Measurements from ENCODE around the gene HRH4. TPM values are rescaled to one million over a fixed set of nuclear protein-coding genes. Genes with fewer than 3 reads are reported as not detected.

HRH4 gene
- total RNA-seq, 1 donor from 2014 or later = 0.15 TPM

DNA sequence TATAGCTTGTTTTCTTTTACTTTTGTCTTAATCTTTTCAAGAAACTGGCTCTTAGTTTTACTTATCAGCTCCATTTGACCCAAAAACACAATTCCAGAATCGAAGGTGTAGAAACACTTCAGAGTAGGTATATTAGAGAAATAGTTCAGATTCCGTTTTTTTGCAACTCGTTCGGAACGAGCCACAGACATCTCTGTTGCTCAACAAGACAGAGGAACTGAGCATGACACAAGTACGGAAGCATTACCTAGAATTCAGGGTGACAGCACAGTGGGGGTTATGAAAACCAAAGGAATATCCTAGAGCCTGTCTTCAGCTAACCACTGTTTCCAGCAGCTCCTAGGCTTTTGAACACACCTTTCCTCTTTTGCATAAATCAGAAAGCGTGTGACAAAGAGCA lies 5.0 kb downstream of the HRH4 start:
- DNase-seq (ENCODE audit: low spot score) (no peak), ATAC-seq (no peak)

DNA sequence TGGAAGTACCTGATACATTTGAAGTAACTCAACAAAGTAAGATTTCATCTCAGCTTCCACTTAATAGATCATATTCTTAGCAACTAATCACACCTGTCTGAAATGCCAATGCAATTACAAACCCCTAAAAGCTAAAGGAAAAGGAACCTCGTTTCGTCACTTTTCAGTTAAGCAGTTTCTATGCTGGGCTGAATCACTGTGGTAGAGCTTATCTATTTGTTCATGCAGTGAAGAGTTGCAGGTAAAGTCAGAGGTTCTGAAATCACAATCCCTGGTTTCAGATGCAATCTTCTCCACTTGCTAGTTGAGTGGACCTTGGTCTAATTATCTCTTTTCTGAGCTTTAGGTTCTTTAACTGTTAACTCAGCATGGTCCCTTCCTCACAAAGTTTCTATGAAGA lies 6.3 kb downstream of the HRH4 start:
- ATAC-seq (no peak), DNase-seq (ENCODE audit: low spot score) (no peak)

DNA sequence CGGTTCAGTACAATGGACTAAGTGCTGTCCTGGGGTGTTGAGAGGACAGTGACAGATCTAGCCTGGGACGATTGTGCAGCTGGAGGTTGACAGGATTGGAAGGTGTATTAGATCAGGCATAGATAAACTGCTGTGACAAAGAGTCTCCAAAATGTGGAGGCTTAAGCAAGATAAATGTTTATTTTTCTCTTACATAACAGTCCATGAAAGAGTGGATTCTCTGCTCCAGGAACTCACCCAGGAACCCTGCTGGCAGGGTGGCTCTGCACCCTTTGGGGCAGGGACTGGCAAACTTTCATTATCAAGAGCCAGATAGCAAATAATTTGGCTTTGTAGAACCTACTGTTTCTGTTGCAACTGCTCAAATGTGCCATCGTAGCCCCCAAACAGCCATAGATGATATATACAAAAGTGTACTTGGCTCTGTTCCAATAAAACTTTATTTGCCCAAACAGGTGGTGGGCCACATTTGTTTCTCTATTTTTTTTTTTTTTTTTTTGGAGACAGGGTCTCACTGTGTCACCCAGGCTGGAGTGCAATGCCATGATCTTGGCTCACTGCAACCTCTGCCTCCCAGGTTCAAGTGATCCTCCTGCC lies 9.7 kb downstream of the HRH4 start:
- DNase-seq (ENCODE audit: low spot score) = peak; percentile 77
- ATAC-seq = peak; percentile 97

DNA sequence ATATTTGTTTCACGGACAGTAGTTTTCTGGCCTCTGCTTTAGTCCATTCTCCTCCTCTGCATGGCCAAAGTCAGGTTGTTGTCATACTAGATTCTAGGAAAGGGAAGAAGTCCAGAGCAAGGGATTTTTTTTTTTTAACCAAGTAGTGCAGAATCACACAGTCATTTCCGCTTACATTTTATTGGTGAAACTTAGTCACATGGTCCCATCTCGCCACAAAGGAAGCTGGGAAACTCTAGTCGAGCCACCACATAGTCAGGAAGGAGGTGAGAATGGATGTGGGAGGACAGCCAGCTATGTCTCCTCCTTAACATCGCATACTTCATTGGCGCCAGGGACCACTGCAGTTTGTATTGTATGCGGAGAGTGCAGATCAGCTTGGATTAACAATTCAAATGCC lies 10.4 kb downstream of the HRH4 start:
- ATAC-seq (no peak), DNase-seq (ENCODE audit: low spot score) (no peak)

DNA sequence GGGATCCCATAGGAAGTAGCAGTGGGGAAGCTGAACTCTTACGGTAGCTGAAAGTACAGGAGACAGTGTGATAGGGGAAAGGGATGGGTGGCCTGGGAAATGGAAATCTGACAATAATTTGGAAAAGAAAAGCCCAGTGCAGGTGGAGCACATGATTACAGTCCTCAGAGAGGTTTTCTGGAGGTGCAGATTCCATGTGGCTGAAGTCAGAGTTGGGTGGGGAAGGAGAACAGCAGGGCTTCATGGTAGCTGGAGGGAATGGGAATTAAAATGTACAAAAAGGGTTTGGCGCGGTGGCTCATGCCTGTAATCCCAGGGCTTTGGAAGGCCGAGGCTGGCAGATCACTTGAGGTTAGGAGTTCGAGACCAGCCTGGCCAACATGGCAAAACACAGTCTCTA lies 12.2 kb downstream of the HRH4 start:
- ATAC-seq (no peak), DNase-seq (ENCODE audit: low spot score) (no peak)

DNA sequence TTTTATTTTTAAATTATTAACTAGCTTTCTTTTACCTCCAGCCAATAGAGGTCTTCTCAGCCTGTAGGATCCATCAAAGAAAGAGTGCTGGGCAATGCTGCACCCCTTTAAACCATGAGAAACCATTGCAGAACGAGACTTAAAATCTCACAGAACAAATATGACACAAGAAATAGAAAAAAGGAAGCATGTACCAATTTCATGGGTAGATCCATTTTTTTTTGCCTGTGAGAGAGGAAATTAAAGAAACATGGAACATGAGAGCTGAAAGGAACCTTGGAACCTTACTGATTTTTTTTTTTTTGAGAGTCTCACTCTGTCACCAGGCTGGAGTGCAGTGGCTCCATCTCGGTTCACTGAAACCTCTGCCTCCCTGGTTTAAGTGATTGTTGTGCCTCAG lies 14.0 kb downstream of the HRH4 start:
- no peak for ATAC-seq
- DNase-seq (ENCODE audit: low spot score) = no peak

DNA sequence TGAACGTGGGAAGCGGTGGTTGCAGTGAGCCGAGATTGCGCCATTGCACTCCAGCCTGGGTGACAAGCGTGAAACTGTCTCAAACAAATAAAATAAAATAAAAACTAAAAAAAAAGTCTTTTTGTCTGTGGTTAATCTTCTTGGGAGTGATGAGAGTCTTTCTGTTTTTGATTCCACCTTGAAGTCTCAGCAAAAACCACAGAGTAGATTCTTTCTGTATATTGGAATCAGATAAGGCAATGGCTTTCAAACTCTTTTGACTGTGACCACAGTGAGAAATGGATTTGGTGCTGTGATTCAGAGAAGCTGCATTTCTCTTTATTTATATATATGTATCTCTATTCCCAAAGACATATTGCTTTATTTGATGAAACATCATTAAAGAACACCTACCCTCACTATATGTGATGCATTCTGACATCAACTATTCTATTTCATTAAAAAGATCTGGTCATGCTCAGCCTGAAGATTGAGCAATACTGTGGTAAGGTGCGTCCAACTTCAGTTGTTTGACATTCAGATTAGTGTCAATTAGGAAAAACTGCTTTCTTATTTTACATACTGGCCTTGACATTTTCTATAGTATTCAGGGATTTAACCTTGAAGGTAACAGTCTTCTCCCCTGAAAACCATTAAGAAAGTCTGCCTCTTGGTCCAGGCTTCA lies 15.6 kb downstream of the HRH4 start:
- DNase-seq (ENCODE audit: low spot score) (no peak), ATAC-seq (no peak)

DNA sequence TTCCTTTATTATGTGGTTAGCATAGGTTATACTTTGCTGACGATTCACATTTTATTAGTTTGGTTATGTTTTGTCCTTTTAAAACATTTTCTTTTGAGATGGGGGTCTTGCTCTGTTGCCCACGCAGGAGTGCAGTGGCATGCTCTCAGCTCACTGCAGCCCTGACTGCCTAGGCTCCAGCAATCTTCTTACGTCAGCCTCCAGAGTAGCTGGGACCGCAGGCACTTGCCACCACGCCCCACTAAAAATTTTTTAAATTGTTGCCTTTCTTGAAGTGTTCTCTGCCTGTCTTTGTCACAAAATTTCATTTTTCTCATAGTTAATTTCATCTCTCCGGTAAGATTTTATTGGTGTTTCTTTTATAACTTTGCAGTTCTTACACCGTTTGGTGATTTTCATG lies 18.9 kb downstream of the HRH4 start:
- no peak for DNase-seq (ENCODE audit: low spot score)
- ATAC-seq = no peak

DNA sequence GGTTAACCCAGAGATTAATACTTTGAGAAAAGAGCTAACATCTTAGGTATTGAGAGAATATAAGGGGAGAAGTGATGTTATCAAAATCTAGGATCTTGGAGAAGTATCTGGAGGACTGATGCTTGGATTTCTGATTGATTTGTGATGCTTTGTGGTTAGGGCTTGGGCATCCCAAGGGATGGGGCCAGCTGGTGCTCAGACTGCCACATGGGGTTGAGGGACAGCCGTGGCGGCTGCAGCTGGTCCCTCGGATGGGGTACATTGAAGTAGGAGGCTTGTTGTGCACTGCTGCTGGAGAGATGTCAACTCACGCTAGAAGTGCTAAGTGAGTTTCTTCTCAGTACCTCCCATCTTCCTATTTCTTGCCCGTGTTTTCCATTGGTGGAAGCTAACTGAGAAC lies 22.4 kb downstream of the HRH4 start:
- ATAC-seq (no peak), DNase-seq (ENCODE audit: low spot score) (no peak)

DNA sequence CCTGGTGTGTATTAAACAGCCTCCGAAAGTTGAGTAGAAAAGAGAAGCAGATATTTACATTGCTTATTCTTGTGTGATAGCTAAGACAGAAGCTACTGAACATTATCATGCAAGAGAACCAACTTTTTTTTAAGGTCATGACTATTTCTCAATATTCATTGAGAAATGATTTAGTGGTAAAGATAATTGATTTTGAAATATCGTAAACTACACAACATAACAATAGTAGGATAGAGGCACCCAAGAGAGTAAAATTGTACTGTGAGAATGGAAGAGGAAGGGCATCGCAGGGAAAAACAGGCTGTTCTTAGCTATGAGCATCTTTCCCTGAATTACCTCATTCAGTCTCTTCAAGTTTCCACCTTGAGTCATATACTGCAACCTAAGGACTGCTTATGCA lies 25.2 kb downstream of the HRH4 start:
- ATAC-seq (no peak), DNase-seq (ENCODE audit: low spot score) (no peak)

DNA sequence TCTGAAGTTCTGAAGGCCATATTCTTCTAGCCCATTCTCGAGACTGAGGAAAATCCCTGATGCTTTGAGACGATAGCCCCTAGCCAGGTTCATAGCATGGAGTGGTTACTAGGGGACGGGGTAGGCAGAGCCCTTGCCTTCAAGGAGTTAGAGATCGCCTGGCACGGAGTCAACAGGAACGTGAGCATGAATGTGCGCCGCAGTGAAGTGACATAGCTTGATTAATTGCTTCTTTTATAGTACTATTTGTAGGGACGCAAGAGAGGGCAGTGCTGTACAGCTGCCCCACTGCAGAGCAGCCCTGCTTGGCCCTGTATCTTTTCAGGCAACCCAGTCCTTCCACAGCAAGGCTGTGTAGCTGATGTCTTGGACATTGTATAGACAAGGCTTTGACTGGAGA lies 26.2 kb downstream of the HRH4 start:
- ATAC-seq (no peak), DNase-seq (ENCODE audit: low spot score) (no peak)

DNA sequence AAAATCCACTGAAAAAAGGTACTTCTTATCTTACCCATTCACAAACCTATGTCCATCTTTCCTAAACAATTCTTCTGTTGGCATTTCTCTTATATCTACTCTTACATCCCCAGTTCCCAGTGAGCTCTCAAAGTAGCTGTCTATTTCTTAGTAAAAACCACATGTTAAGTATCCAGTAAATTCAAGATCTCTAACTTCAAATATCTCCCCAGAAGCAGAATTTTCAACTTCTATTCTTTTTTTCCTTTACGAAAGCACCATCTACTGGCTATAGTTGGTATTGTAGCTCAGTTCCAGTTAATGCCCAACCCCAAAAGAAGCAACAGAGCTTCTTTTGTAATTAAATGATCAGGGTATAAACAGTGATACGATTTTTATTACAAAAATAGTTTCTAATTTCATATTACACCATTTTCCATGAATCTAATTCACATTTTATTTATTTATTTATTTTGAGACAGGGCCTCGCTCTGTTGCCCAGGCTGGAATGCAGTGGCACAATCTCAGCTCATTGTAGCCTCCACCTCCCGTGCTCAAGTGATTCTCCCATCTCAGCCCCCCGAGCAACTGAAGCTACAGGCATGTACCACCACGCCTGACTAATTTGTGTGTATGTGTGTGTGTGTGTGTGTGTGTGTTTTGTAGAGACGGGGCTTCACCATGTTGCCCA lies 28.5 kb downstream of the HRH4 start:
- DNase-seq (ENCODE audit: low spot score) (no peak), ATAC-seq (peak; percentile 75)

DNA sequence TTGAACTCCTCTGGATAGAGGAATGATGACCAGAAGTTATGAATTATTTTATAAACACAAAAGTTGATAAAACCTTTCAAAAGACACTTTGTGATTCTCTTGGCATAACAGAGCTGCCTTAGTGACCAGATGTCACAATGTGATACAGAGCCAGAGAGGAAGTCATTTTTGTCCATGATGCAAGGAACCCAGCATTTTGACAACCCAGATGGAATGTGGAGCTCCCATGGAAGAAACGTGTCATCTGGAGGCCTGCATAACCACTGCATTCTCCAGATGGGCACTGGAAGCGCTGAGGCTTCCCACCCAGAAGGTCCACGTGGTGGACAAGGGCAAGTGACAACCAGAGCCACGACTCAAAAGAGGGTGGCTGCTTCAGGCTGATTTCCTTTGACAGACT lies 30.1 kb downstream of the HRH4 start:
- DNase-seq (ENCODE audit: low spot score) (no peak), ATAC-seq (no peak)

DNA sequence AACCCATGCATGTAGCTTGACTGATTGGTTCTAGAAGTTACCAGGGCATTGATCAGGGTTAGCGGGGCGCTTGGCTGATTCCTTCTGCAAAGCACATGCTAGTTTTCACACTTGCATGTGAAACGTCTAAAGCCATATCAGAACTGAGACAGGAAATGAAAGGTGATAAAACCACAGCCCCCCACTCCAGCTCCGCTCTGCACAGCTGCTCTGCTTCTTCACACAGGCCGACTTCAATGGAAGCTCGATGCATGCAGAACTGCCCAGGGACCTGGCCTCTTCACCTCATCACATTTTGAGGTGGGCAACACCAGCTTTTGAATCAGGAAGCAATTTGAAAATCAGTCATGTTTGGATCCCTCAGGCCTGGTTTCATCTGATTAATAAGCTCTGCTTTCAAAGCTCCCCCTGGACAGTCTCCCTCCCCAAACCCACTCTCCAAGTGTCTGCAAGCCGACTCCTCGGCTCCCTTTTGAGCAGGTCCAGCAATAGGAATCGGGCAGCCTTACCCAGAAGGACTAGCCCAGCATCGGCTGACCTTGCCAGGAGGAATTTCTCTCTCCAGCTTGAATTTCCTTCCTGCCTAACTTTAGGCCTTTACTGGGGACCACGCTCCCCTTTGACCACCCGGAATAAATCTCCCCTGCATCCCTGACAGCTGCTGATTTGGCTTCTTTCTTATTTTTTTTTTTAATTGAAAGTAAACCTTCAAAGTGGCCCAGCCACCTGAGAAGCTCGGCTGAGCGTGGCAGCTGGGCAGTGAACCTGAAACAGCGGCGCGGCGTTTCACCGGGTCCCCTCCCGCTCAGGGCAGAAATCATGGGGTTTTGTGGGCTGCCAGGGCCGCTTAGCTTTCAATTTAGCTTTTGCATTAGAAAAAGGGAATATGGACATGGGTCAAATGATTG lies 31.7 kb downstream of the HRH4 start:
- no peak for ATAC-seq
- DNase-seq (ENCODE audit: low spot score) = no peak

DNA sequence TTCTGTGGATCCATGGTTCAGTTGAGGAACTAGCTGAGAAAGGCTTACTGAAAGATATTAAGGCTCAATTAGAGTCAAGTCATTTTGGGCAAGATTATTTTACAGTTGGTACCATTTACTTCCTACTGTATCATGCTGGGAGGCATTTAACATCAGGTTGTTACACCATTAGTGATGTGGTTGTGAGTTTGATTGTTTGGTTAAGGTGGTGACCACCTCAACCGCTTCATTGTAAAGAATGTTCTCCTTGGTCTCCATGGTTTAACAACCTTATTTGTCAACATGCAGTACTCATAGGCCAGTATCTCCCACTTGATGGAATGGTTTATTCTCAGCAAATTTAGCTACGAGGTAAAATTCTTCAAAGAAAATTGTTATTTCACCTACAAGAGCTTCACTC lies 34.1 kb downstream of the HRH4 start:
- ATAC-seq = no peak
- no peak for DNase-seq (ENCODE audit: low spot score)

DNA sequence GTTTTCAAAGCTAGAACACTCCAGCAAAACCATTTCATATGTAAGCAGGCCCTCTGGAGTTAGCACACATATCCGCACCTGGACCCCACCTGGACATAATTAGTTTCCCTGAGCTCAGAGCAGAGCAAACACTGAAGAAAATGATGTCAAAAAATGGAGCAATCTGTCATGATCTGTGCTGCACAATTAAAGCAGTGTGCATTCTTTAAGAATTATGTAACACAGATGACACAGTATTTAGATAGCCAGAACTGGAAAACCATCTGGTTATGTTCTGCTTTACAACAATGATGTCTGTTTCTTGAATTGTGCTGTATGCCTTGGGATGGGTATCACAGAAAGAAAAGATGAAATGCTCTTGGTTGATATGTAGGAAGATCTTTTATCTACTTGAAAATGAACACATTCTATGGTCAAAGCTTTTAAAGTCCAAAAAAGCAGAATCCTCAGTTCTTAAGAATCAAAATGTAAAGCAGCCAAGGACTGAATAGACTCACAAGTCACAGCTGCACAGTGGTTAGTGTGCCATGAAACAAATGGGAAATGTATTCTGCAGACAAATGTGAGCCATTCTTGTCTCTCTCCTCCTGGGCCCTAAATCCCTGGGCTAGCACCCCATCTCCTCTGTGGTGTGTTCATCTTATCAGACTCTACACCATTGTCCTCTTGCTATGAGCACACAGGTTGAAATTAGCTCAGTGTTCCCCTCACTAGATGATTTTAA lies 36.8 kb downstream of the HRH4 start:
- DNase-seq (ENCODE audit: low spot score) = no peak
- ATAC-seq = no peak

DNA sequence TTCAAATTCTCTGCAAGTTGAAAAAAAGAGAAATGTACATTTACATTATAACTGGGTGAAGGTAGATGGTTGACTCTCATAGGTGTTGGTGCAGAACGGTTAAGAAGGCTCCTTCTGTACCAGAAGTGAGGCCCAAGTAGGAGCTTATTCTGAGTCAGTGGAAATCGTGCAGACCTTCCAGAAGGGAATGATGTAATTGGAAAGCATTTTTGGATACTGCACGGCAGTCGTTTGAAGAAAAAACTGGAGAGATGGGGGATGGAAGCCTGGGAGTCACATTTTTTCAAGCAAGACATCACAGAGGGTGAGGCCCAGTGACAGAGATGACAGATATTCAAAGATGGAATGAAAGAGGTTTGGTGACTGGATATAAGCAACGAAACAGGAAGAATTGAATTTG lies 39.4 kb downstream of the HRH4 start:
- ATAC-seq = no peak
- no peak for DNase-seq (ENCODE audit: low spot score)

DNA sequence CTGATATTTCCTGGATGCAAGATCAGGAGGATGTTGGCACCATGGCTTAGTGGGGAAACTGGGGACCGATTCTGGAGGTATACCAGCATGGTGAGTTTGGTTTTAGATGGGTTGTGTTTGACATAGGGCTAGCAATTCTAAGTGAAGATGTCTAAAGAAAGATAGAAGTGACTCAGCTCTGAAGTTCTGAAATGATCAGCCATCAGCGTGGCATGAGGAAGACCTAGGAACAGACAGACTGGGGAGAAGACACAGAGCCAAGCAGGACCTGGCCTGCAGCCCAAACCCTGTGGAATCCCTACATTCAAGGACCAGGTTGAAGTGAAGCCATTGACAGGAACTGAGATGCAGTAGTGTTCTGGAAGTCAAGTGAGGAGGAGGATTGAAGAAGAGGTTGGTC lies 39.8 kb downstream of the HRH4 start:
- no peak for DNase-seq (ENCODE audit: low spot score)
- ATAC-seq = no peak

DNA sequence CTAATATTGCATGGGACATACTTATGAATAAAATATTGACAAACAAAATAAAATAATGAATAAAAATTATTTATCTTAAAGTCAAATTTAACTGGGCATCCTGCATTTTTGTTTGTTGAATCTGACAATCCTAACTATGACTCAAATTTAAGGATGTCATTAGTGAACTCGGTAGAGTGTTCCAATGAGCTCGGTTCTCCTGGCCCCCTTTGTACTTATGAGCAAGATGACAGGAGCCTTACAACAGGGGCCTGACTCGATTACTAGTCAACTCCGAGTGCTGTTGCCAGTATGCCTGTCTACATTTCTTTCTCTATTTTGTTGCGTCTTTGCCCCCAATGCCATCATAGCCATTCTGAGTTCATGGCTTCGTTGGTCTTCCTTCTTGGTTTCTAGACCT lies 40.3 kb downstream of the HRH4 start:
- DNase-seq (ENCODE audit: low spot score) (no peak), ATAC-seq (no peak)

DNA sequence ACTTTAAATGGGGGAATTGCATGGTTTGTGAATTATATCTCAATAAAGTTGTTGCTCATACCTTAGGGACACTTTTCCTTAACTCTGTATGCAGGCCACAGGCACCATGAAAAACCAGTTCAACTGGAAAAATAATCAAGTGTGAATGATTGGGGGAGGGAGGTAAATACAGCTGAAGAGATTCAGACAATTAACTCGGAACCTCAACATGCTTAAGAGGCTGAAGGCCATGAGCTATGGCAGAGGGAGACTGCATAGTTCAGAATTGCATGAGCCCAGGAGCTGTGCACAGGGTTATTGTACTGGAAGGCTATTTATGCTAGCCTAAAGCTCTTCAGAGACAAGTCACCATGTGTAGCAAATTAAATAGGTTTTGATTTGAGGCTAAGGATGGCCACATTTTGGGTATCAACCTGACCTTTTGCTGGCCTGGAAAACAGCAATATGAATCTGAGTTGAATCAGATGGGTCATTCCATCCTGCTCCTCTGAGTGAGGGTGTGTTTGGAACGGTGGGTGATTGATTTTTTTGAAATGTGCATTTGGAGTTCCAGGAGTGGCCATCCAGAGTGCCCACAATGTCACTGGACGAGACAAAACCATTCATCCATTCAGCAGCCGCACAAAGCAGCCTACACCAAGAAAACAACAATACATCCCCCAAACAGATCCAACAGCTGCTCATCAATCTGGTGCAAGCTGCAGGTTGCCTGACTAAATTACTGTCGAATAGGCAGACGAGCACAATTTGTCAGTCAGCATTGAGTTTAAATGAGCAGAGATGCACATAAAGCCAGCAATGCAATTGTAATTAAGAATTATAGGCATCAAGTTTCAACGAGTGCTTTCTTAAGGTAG lies 42.5 kb downstream of the HRH4 start:
- DNase-seq (ENCODE audit: low spot score) (no peak), ATAC-seq (no peak)
